Stimulated activated CD4-positive, alpha-beta T cell treated with anti-CD3 and anti-CD28 coated beads, TNF-alpha, amount 100 ng/mL, for 24 hours (primary cell): ENCODE data around the gene MED9.

Experiments
- DNase-seq, 3 experiments: peaks; one replicate each; pipeline ENCODE4 v3.0.0-alpha.2; 2020; ENCODE audit warnings: low read depth in 3 of 3

The MED9 gene

GRCh38 chr17:17504341-17505140 is 27.7 kb downstream of the MED9 start:
- no peak for DNase-seq

- no peak for DNase-seq
These were observed 28.4 kb downstream of the MED9 start for GRCh38 chr17:17505151-17505550.

GRCh38 chr17:17505610-17506171 is 28.9 kb downstream of the MED9 start:
- DNase-seq, result no peak

- no peak for DNase-seq
These were observed 29.5 kb downstream of the MED9 start for GRCh38 chr17:17506181-17506741.

- no peak for DNase-seq
These were observed 30.2 kb downstream of the MED9 start for GRCh38 chr17:17506893-17507464.

- no peak for DNase-seq
These were observed 30.7 kb downstream of the MED9 start for GRCh38 chr17:17507465-17508011.

- no peak for DNase-seq
These were observed 31.3 kb downstream of the MED9 start for GRCh38 chr17:17508019-17508535.

- no peak for DNase-seq
These were observed 32.1 kb downstream of the MED9 start for GRCh38 chr17:17508646-17509591.

GRCh38 chr17:17509601-17510425 is 33.0 kb downstream of the MED9 start:
- DNase-seq, result no peak

- DNase-seq, result no peak
These were observed 33.9 kb downstream of the MED9 start for GRCh38 chr17:17510456-17511292.

GRCh38 chr17:17511293-17511741 is 34.5 kb downstream of the MED9 start:
- DNase-seq, result no peak

- DNase-seq, result no peak
These were observed 35.4 kb downstream of the MED9 start for GRCh38 chr17:17511881-17512858.

- DNase-seq, result no peak
These were observed 36.1 kb downstream of the MED9 start for GRCh38 chr17:17512866-17513265.

GRCh38 chr17:17513626-17514025 is 36.8 kb downstream of the MED9 start:
- DNase-seq, result no peak

GRCh38 chr17:17514361-17514992 is 37.7 kb downstream of the MED9 start:
- no peak for DNase-seq

GRCh38 chr17:17514993-17515933 is 38.5 kb downstream of the MED9 start:
- no peak for DNase-seq
